Kidney (tissue), 14 donors: Measurements from ENCODE around the gene MED13L. TPM values are rescaled to one million over a fixed set of nuclear protein-coding genes. Genes with fewer than 3 reads are reported as not detected.

Source experiments
- DNase-seq, 5 donors: peaks; one replicate each; pipeline ENCODE4 v3.0.0-alpha.2; 2013 to 2020
- FAIRE-seq: peaks from 2 replicates; lab custom pipeline; 2012; peaks lifted over from hg19 to GRCh38; lab: Jason Lieb, UNC
- H3K27ac ChIP-seq, 2 donors: one replicate each; pipeline ENCODE4 v1.7.0; 2013; ENCODE audit warnings: low read depth in 2 of 2, low read length in 2 of 2, inconsistent platforms in 1 of 2
- H3K27me3 ChIP-seq: one replicate; pipeline ENCODE4 v1.7.1; 2013; ENCODE audit warnings: low read length, inconsistent platforms; ENCODE audit not compliant: control insufficient read depth, insufficient read depth
- H3K36me3 ChIP-seq, 3 donors: one replicate each; pipeline versions ENCODE4 v1.7.0 to v1.7.1; 2013; ENCODE audit warnings: low read length in 3 of 3, control low read depth in 1 of 3, inconsistent platforms in 1 of 3; ENCODE audit not compliant: insufficient read depth in 3 of 3, control insufficient read depth in 2 of 3
- H3K4me1 ChIP-seq, 3 donors: one replicate each; pipeline versions ENCODE4 v1.7.0 to v1.7.1; 2013; ENCODE audit warnings: low read length in 3 of 3, inconsistent platforms in 1 of 3, low read depth in 1 of 3; ENCODE audit not compliant: control insufficient read depth in 2 of 3, insufficient read depth in 2 of 3
- H3K4me3 ChIP-seq, 3 donors: one replicate each; pipeline versions ENCODE4 v1.7.0 to v1.8.1; 2013; ENCODE audit warnings: low read length in 3 of 3, control low read depth in 1 of 3, inconsistent platforms in 1 of 3
- H3K9ac ChIP-seq, 3 donors: one replicate each; pipeline versions ENCODE4 v1.7.0 to v1.7.1; 2013; ENCODE audit warnings: low read length in 3 of 3, control low read depth in 1 of 3, inconsistent platforms in 1 of 3
- H3K9me3 ChIP-seq, 3 donors: one replicate each; pipeline versions ENCODE4 v1.7.0 to v1.7.1; 2013; ENCODE audit warnings: low read length in 3 of 3, control low read depth in 1 of 3, inconsistent platforms in 1 of 3; ENCODE audit not compliant: control insufficient read depth in 2 of 3, insufficient read depth in 1 of 3
- intact Hi-C: fragments of 100-400 bp; cut with DNase I; formaldehyde crosslinking; loops from one replicate; pipeline ENCODE4 v1.11.1; 2022
- polyA plus RNA-seq: library from polyadenylated mRNA; stranded (reverse); fragments of 350-450 nt; fragmentation: Illumina TruSeq; extraction: RNeasy Lipid Tissue Mini Kit (QIAGEN cat#74804); gene quantifications from one replicate; pipeline ENCODE4 v1.2.3, GENCODE V29; 2014; ENCODE audit warnings: low read depth, low replicate concordance; ENCODE audit not compliant: insufficient read depth
- total RNA-seq: library from RNA; stranded (reverse); fragmentation: NEBNext Ultra II Directional; extraction: Animal tissue kit (Norgen Biotek cat#: 25700); gene quantifications from one replicate; pipeline ENCODE4 v1.2.1, GENCODE V29; 2021
- TF ChIP-seq, protein P1 (sequence below): IDR thresholded peaks from 3 replicates; pipeline ENCODE4 v1.5.1; 2012; ENCODE audit warnings: mild to moderate bottlenecking, moderate library complexity, borderline replicate concordance; ENCODE audit not compliant: insufficient read depth; ENCODE audit errors: extremely low read depth
- donor health status: control.
- donor health status: control.
- donor health status: control.
- donor health status: control.
- donor health status: control.
- donor health status: DM: yes; HTN: yes; CAD: no.
- donor health status: Normal renal cell carcinoma (clear cell type).

MED13L gene
- total and polyA plus RNA-seq, 2 donors from 2014 or later, result 7.1 to 153 TPM

DNA sequence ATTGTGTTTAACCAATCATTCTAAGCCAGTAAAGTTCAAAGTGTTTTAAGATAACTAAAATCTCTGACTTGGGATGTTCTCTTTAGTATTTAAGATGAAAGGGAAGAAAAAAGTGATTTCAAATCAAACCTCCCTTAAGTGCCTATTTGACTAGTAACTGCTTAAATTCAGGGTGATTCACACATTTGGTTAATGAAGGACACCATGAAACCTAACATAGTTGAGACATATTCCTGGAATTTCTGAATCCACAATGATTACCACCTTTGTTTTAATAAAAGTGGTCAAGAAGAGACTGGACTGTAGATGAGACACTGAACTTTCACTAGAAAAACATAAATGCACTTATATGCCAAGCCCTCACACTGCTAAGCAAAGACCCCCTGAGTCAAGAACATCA, 138.7 kb downstream of the MED13L start:
- DNase-seq (no peak), FAIRE-seq (no peak)
- H3K36me3 ChIP-seq, result no peaks in the 10 kb centered on the region
- peaks cover 0 to 9% (median 5%) of the 10 kb centered on the region in 3 donors for H3K4me1 ChIP-seq
- intact Hi-C loops, result no loop called here
- no peak overlapping the region for H3K27ac ChIP-seq
- no peaks in the 10 kb centered on the region for H3K9me3 ChIP-seq
- TF ChIP-seq, protein P1, sequence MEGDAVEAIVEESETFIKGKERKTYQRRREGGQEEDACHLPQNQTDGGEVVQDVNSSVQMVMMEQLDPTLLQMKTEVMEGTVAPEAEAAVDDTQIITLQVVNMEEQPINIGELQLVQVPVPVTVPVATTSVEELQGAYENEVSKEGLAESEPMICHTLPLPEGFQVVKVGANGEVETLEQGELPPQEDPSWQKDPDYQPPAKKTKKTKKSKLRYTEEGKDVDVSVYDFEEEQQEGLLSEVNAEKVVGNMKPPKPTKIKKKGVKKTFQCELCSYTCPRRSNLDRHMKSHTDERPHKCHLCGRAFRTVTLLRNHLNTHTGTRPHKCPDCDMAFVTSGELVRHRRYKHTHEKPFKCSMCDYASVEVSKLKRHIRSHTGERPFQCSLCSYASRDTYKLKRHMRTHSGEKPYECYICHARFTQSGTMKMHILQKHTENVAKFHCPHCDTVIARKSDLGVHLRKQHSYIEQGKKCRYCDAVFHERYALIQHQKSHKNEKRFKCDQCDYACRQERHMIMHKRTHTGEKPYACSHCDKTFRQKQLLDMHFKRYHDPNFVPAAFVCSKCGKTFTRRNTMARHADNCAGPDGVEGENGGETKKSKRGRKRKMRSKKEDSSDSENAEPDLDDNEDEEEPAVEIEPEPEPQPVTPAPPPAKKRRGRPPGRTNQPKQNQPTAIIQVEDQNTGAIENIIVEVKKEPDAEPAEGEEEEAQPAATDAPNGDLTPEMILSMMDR, result no peak
- H3K4me3 ChIP-seq, result no peak overlapping the region
- no peaks in the 10 kb centered on the region for H3K27me3 ChIP-seq
- no peak overlapping the region for H3K9ac ChIP-seq

DNA sequence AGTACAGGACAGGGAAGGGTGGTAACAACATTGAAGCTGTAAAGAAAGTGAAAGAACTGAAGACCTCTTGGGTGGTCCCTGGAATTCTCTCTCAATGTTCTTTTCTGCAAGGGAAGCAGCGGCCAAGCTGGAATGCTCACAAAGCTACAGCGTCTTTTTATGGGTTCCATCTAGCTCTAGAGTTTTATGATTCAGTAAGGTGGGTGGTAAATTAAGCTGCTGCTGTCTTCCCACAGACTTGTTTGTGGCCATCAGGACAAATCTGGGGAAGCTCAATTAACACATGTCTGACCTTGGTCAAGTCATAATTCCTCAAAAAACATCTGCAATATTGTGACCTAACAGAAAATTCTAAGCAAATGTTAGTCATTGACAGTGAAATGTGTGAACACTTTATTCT, 139.1 kb downstream of the MED13L start:
- DNase-seq, result peak in 3 of 5 donors; percentile 46 to 83 (median 73)
- Histone ChIP-seq H3K27ac (no peak overlapping the region), H3K4me1 (peaks cover 0 to 9% (median 8%) of the 10 kb centered on the region in 3 donors), H3K4me3 (no peak overlapping the region), H3K27me3 (no peaks in the 10 kb centered on the region), H3K9me3 (no peaks in the 10 kb centered on the region), H3K36me3 (no peaks in the 10 kb centered on the region), H3K9ac (no peak overlapping the region)
- TF ChIP-seq, protein P1, result no peak
- FAIRE-seq, result no peak
- intact Hi-C loops, result no loop called here

DNA sequence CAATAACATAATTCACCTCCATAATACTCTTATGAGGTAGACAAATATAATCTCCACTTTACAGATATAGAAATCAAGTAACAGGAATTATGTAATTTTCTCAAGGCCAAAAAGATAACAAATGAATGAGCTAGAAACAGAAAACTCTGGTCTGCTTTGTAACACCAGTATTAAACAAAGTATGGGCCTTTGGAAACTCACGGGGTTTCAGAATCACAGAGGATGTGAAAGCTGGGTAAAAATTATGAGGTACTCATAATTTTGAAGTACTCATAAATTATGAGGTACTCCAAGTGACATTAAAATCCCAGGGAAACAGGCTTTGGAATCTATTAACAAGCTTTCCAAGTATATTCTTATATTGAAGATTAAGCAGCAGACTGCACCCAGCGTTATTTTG, 140.2 kb downstream of the MED13L start:
- no peak overlapping the region for H3K27ac ChIP-seq
- H3K27me3 ChIP-seq, result no peaks in the 10 kb centered on the region
- no peaks in the 10 kb centered on the region for H3K9me3 ChIP-seq
- no peak overlapping the region for H3K9ac ChIP-seq
- H3K4me3 ChIP-seq, result no peak overlapping the region
- intact Hi-C loops, result no loop called here
- no peak for DNase-seq
- H3K4me1 ChIP-seq, result peaks cover 0 to 12% (median 6%) of the 10 kb centered on the region in 3 donors
- TF ChIP-seq, protein P1, result no peak
- H3K36me3 ChIP-seq, result no peaks in the 10 kb centered on the region
- FAIRE-seq, result no peak

DNA sequence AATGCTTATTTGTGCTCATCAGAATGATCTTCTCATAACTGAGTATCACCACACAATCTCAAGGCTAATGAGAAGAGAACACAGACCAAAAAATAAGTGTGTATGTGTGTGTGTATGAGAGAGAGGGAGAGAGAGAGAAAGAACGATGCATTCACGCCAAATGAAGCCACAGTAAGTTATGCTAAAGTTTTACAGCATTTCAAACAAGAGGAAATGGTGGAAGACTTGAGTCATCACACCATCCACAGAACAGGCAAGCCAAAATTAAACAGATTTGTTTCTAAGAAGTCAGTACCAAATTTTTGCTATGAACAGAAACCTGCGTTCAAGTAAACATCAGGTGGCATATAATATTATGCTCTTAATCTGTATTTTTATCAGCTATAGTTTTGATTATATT, 141.2 kb downstream of the MED13L start:
- TF ChIP-seq, protein P1, result no peak
- no peaks in the 10 kb centered on the region for H3K9me3 ChIP-seq
- no peaks in the 10 kb centered on the region for H3K27me3 ChIP-seq
- no peak overlapping the region for H3K9ac ChIP-seq
- H3K4me1 ChIP-seq, result peaks cover 0 to 9% (median 6%) of the 10 kb centered on the region in 3 donors
- no peak overlapping the region for H3K4me3 ChIP-seq
- intact Hi-C loops, result no loop called here
- no peaks in the 10 kb centered on the region for H3K36me3 ChIP-seq
- no peak overlapping the region for H3K27ac ChIP-seq
- no peak for DNase-seq
- FAIRE-seq, result no peak
